ENCODE data around the gene ACKR3.

ACKR3 gene

GRCh38 chr2:236569573-236569973 lies at the start of gene ACKR3:
ACKR3 (plus strand) TSS chr2:236569825; CDS start chr2:236580466, 10,641 bp downstream.
- peak; percentile 85 to 87 for DNase-seq (ENCODE audit: low read depth in 2 of 2)

GRCh38 chr2:236521556-236521955 lies 48.1 kb upstream of the ACKR3 start:
- DNase-seq (ENCODE audit: low read depth in 2 of 2): no peak

- no peak for DNase-seq (ENCODE audit: low read depth in 2 of 2)
These were observed 46.4 kb upstream of the ACKR3 start for GRCh38 chr2:236523249-236523648.

- DNase-seq (ENCODE audit: low read depth in 2 of 2): no peak
These were observed 44.1 kb upstream of the ACKR3 start for GRCh38 chr2:236525411-236525997.

- DNase-seq (ENCODE audit: low read depth in 2 of 2): no peak
These were observed 43.0 kb upstream of the ACKR3 start for GRCh38 chr2:236526455-236527158.

GRCh38 chr2:236527159-236527630 lies 42.4 kb upstream of the ACKR3 start:
- no peak for DNase-seq (ENCODE audit: low read depth in 2 of 2)

- no peak for DNase-seq (ENCODE audit: low read depth in 2 of 2)
These were observed 40.0 kb upstream of the ACKR3 start for GRCh38 chr2:236529606-236530005.

GRCh38 chr2:236530512-236530911 lies 39.1 kb upstream of the ACKR3 start:
- no peak for DNase-seq (ENCODE audit: low read depth in 2 of 2)

- no peak for DNase-seq (ENCODE audit: low read depth in 2 of 2)
These were observed 38.4 kb upstream of the ACKR3 start for GRCh38 chr2:236531195-236531594.

- no peak for DNase-seq (ENCODE audit: low read depth in 2 of 2)
These were observed 37.6 kb upstream of the ACKR3 start for GRCh38 chr2:236531996-236532395.

GRCh38 chr2:236533343-236533742 lies 36.3 kb upstream of the ACKR3 start:
- DNase-seq (ENCODE audit: low read depth in 2 of 2): no peak

- peak; percentile 93 for DNase-seq (ENCODE audit: low read depth in 2 of 2)
These were observed 34.6 kb upstream of the ACKR3 start for GRCh38 chr2:236535024-236535423.

GRCh38 chr2:236536727-236537398 lies 32.8 kb upstream of the ACKR3 start:
- DNase-seq (ENCODE audit: low read depth in 2 of 2): no peak

GRCh38 chr2:236538242-236538641 lies 31.4 kb upstream of the ACKR3 start:
- no peak for DNase-seq (ENCODE audit: low read depth in 2 of 2)

- peak in 1 of 2 experiments; percentile 39 for DNase-seq (ENCODE audit: low read depth in 2 of 2)
These were observed 28.5 kb upstream of the ACKR3 start for GRCh38 chr2:236541008-236541562.

- DNase-seq (ENCODE audit: low read depth in 2 of 2): no peak
These were observed 25.3 kb upstream of the ACKR3 start for GRCh38 chr2:236544362-236544761.

- no peak for DNase-seq (ENCODE audit: low read depth in 2 of 2)
These were observed 24.4 kb upstream of the ACKR3 start for GRCh38 chr2:236545248-236545658.

- DNase-seq (ENCODE audit: low read depth in 2 of 2): no peak
These were observed 23.7 kb upstream of the ACKR3 start for GRCh38 chr2:236545814-236546480.

- DNase-seq (ENCODE audit: low read depth in 2 of 2): no peak
These were observed 23.0 kb upstream of the ACKR3 start for GRCh38 chr2:236546561-236547002.

- no peak for DNase-seq (ENCODE audit: low read depth in 2 of 2)
These were observed 21.9 kb upstream of the ACKR3 start for GRCh38 chr2:236547725-236548124.

GRCh38 chr2:236548179-236548921 lies 21.3 kb upstream of the ACKR3 start:
- DNase-seq (ENCODE audit: low read depth in 2 of 2): peak; percentile 74 to 76

Measured in fibroblast of skin of left quadriceps (primary cell).